ENCODE measurements around the gene MYLK3.
"Not testable (repeated sequence)": the region's sequence is repeated elsewhere in the genome, so short reads cannot be mapped to it uniquely, and the experiment has no call there.

The MYLK3 gene

GRCh38 chr16:46693598-46693997 is 54.5 kb downstream of the MYLK3 start:
- DNase-seq (ENCODE audit: insufficient read length, low spot score) (no peak), FAIRE-seq (no peak)

GRCh38 chr16:46691726-46692125 is 56.4 kb downstream of the MYLK3 start:
- no peak for DNase-seq (ENCODE audit: insufficient read length, low spot score)
- no peak for FAIRE-seq

- FAIRE-seq (no peak), DNase-seq (ENCODE audit: insufficient read length, low spot score) (no peak)
Observed at GRCh38 chr16:46690281-46691178, 57.6 kb downstream of the MYLK3 start.

- DNase-seq (ENCODE audit: insufficient read length, low spot score) (peak; percentile 94), FAIRE-seq (peak; percentile 31)
Observed at GRCh38 chr16:46689365-46690280, 58.5 kb downstream of the MYLK3 start, which contains the start of gene ORC6. Gene ORC6, plus strand, starts transcription at chr16:46689659. Its CDS starts 47 bp downstream, at chr16:46689706.

- DNase-seq (ENCODE audit: insufficient read length, low spot score), result peak; percentile 95
- peak; percentile 76 for FAIRE-seq
Observed at GRCh38 chr16:46688654-46689364, 59.3 kb downstream of the MYLK3 start, which contains the start of gene VPS35. Gene VPS35, minus strand, starts transcription at chr16:46689178. Its CDS starts 45 bp downstream, at chr16:46689133.

GRCh38 chr16:46688101-46688653 is 60.0 kb downstream of the MYLK3 start:
- DNase-seq (ENCODE audit: insufficient read length, low spot score) (no peak), FAIRE-seq (no peak)

- FAIRE-seq (no peak), DNase-seq (ENCODE audit: insufficient read length, low spot score) (no peak)
Observed at GRCh38 chr16:46687486-46687885, 60.7 kb downstream of the MYLK3 start.

GRCh38 chr16:46686815-46687473 is 61.2 kb downstream of the MYLK3 start:
- DNase-seq (ENCODE audit: insufficient read length, low spot score) (no peak), FAIRE-seq (no peak)

- DNase-seq (ENCODE audit: insufficient read length, low spot score); FAIRE-seq: not testable (repeated sequence)
Observed at GRCh38 chr16:46681867-46682266, 66.3 kb downstream of the MYLK3 start.

GRCh38 chr16:46677943-46678342 is 70.2 kb downstream of the MYLK3 start:
- FAIRE-seq; DNase-seq (ENCODE audit: insufficient read length, low spot score): not testable (repeated sequence)

- DNase-seq (ENCODE audit: insufficient read length, low spot score) (peak; percentile 41), FAIRE-seq (no peak)
Observed at GRCh38 chr16:46673320-46674013, 74.7 kb downstream of the MYLK3 start.

- DNase-seq (ENCODE audit: insufficient read length, low spot score) (no peak), FAIRE-seq (no peak)
Observed at GRCh38 chr16:46662123-46662522, 86.0 kb downstream of the MYLK3 start.

- DNase-seq (ENCODE audit: insufficient read length, low spot score) (no peak), FAIRE-seq (no peak)
Observed at GRCh38 chr16:46658925-46659324, 89.2 kb downstream of the MYLK3 start.

Data from HTR-8/SVneo (cell line).